ENCODE data around the gene GSE1. TPM values are rescaled to one million over a fixed set of nuclear protein-coding genes. Genes with fewer than 3 reads are reported as not detected.

GSE1 gene
- total RNA-seq, 6 experiments from 2014 or later: 49.2 to 62.3 (median 58.1) TPM

DNA sequence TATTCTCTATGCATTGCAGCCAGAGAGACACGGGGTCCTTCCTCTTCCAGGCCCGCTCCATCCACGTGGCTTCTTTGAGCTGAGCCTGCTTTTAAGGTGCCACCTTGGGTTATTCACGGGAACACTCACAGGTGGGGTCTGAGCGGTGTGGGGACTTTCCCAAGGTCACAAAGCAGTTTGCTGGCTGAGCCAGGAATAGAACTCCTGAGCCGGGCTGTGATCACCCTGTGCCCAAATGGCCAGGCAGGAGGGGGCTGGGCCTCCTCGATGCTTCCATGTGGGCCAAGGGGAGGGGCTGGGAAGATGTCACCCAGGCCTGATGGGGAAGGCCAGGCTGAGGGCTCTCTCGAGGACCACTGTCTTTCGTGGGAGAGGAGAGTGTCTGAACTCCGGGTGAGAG, 13.0 kb upstream of the GSE1 start:
- Mint-ChIP-seq H3K27ac (no peak overlapping the region), H3K27me3 (ENCODE audit: insufficient read depth) (no peaks in the 10 kb centered on the region; the same call in 1 of the 2 replicates), H3K9me3 (no peaks in the 10 kb centered on the region), H3K4me1 (ENCODE audit: low read depth) (peaks cover 9% of the 10 kb centered on the region), H3K4me3 (no peak overlapping the region), H3K36me3 (ENCODE audit: low read depth) (no peaks in the 10 kb centered on the region; the same call in 1 of the 2 replicates)
- TF ChIP-seq, protein P1, sequence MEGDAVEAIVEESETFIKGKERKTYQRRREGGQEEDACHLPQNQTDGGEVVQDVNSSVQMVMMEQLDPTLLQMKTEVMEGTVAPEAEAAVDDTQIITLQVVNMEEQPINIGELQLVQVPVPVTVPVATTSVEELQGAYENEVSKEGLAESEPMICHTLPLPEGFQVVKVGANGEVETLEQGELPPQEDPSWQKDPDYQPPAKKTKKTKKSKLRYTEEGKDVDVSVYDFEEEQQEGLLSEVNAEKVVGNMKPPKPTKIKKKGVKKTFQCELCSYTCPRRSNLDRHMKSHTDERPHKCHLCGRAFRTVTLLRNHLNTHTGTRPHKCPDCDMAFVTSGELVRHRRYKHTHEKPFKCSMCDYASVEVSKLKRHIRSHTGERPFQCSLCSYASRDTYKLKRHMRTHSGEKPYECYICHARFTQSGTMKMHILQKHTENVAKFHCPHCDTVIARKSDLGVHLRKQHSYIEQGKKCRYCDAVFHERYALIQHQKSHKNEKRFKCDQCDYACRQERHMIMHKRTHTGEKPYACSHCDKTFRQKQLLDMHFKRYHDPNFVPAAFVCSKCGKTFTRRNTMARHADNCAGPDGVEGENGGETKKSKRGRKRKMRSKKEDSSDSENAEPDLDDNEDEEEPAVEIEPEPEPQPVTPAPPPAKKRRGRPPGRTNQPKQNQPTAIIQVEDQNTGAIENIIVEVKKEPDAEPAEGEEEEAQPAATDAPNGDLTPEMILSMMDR (IDR thresholded peaks at IDR 0.05): no peak
- no peak for DNase-seq

DNA sequence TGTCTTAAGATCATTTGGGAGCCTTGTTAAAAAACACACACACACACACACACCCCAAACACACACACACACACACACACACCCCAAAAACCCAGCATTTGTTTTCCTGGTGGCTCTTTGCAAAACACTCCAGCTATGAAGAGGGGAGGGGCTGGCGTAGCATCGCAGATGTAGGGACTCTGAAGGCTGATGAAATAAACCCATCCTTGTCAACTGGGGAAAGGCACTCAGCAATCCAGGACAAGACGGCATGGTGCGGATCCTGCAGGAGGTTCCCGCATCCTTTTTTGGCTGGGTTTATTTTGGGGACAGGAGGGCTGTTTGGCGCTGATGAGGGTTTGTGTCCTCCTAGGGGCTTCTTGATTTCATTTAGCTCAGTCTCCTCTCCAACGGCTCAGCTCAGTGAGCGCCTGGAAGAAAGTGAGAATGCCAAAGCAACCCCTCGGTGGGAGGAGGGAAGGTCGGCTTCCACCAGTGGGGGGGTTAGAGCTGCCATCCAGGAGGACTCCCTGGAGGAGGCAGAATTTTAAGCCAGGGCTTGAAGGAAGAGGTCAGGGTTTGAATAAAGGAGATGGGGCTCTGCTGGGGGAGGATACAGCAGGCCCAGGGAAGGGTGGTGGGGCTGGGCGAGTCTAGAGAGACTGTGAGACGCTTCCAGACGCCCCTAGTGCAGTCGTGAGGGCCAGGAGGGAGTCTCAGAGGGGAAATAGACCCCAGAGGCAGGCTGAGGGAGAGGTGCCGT, 12.4 kb upstream of the GSE1 start:
- H3K27ac Mint-ChIP-seq: no peak overlapping the region
- peaks cover 9% of the 10 kb centered on the region for H3K4me1 Mint-ChIP-seq (ENCODE audit: low read depth)
- no peak for DNase-seq
- H3K27me3 Mint-ChIP-seq (ENCODE audit: insufficient read depth): no peaks in the 10 kb centered on the region; the same call in 1 of the 2 replicates
- H3K36me3 Mint-ChIP-seq (ENCODE audit: low read depth): no peaks in the 10 kb centered on the region; the same call in 1 of the 2 replicates
- TF ChIP-seq, protein P1 (IDR thresholded peaks at IDR 0.05): no peak
- no peaks in the 10 kb centered on the region for H3K9me3 Mint-ChIP-seq
- H3K4me3 Mint-ChIP-seq: no peak overlapping the region

DNA sequence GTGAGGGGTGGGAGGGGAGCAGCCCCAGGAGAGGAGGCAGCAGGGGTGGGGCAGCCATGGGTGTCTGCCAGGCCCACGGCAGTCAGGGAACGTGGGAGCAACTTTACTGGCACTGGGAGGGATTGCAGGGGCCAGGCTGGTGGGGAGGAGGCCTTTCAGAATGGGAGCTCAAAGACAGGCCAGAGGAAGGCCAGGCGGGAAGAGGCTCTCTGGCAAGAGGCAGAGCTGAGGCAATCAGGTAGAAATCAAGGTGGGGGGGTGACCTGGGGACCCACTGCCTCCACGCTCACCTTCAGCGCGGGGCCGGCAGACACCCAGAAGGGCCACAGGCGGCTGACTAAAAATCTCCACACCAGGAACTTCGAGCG, 11.9 kb upstream of the GSE1 start:
- TF ChIP-seq, protein P1 (IDR thresholded peaks at IDR 0.05): no peak
- no peaks in the 10 kb centered on the region; the same call in 1 of the 2 replicates for H3K36me3 Mint-ChIP-seq (ENCODE audit: low read depth)
- no peak overlapping the region for H3K27ac Mint-ChIP-seq
- H3K4me1 Mint-ChIP-seq (ENCODE audit: low read depth): peaks cover 9% of the 10 kb centered on the region
- H3K9me3 Mint-ChIP-seq: no peaks in the 10 kb centered on the region
- DNase-seq: no peak
- no peak overlapping the region; the same call in 1 of the 2 replicates for H3K4me3 Mint-ChIP-seq
- H3K27me3 Mint-ChIP-seq (ENCODE audit: insufficient read depth): no peaks in the 10 kb centered on the region; the same call in 1 of the 2 replicates

DNA sequence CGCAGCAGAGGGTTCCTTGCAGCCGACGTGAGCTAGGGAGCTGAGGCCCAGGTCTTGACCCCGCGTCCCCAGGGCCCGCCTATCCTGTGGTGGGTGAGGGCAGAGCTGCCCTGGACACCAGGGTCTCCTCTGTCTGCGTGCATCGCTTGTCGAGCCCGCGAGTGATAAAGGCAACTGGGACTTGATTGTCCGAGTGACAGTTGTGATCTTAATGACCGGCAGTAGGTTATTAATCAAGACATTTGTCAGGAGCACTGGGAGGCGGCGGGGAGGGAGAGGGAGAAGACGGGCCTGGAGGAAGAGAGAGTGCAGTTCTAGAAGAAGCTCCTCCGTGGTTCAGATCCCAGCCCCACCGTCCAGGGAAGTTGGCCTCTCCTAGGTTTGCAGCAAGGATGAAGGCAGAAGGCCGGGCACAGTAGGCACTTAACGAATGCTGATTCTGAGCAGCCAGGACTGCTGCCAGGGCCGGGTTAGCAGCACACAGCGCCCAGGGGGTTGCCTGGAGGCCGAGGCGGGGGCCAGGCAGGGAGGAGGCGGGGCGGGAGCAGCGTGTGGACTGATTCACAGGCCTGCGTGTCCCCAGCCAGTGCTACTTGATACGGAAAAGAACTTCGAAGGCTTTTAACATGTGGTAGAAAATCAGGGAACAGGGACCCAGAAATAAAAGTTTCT, 11.3 kb upstream of the GSE1 start:
- Mint-ChIP-seq H3K9me3 (no peaks in the 10 kb centered on the region), H3K27ac (no peak overlapping the region), H3K4me3 (no peak overlapping the region), H3K4me1 (ENCODE audit: low read depth) (peaks cover 9% of the 10 kb centered on the region), H3K27me3 (ENCODE audit: insufficient read depth) (no peaks in the 10 kb centered on the region; the same call in 1 of the 2 replicates), H3K36me3 (ENCODE audit: low read depth) (no peaks in the 10 kb centered on the region)
- DNase-seq: no peak
- TF ChIP-seq, protein P1 (IDR thresholded peaks at IDR 0.05): no peak

DNA sequence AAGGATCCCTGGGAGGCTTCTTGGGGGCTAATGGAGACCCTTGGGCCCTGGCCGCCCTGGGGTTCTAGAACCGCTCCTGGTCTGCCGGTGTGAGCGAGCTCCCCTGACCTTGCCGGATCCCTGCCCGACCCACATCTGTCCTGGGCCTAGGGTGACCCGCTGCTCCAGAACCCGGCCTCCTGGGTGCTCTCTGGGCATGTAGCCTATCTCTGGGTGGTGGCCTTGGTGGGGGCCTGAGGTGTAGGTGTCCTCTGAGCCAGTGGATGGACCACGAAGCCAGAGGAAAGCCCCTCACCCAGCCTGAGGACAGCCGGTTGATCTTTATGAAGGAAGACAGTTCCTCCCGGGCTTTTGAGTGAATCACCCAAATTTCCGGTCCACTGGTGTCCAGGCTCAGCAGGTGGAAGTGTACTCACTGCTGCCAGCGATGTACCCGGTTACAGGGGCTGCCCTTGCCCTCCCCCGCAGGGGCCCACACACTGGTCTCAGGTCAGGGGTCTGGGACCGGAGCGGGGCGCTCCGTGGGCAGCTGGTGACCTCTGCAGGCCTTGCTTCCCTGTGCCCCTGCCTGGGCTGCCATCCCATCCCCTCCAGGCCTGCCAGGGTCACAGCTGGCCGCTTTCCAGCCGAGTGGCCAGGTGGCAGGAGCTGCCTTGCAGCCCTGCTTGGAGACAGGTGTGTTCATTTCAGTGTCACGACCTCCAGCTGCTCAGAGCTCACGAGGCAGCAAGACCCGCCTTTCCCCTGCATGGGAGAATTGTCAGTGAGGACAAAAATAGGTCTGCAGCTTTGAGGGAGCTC, 10.5 kb upstream of the GSE1 start:
- Mint-ChIP-seq H3K9me3 (no peaks in the 10 kb centered on the region), H3K27ac (no peak overlapping the region), H3K4me1 (ENCODE audit: low read depth) (peaks cover 9% of the 10 kb centered on the region), H3K27me3 (ENCODE audit: insufficient read depth) (no peaks in the 10 kb centered on the region; the same call in 1 of the 2 replicates), H3K36me3 (ENCODE audit: low read depth) (no peaks in the 10 kb centered on the region), H3K4me3 (no peak overlapping the region)
- DNase-seq: no peak
- TF ChIP-seq, protein P1 (IDR thresholded peaks at IDR 0.05): no peak

All from HFFc6 (cell line).